HG03108 (cell line): ENCODE measurements around the gene LY6G5B.

Experiments
- ATAC-seq: cut with Tn5 transposase; IDR thresholded peaks from one replicate; pipeline ENCODE4 v1.9.1; 2021; ENCODE audit warnings: moderate library complexity; ENCODE audit not compliant: unreplicated experiment

LY6G5B gene, protein sequence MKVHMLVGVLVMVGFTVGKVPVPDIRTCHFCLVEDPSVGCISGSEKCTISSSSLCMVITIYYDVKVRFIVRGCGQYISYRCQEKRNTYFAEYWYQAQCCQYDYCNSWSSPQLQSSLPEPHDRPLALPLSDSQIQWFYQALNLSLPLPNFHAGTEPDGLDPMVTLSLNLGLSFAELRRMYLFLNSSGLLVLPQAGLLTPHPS

DNA sequence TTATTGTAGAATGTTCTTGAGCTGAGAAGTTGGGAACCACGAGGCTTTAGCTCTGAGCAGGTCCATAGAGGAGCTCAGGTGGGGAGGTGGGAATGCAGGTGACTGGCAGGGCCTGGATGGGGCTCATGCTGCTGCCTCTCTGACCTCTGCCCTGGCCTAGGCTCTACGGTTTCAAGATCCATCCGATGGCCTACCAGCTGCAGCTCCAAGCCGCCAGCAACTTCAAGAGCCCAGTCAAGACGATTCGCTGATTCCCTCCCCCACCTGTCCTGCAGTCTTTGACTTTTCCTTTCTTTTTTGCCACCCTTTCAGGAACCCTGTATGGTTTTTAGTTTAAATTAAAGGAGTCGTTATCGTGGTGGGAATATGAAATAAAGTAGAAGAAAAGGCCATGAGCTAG, at the start of gene LY6G5B:
LY6G5B (plus strand) TSS at position 301 of the 400 bp plus-strand sequence. CDS start 975 bp downstream, outside the sequence.
- ATAC-seq, result no peak

DNA sequence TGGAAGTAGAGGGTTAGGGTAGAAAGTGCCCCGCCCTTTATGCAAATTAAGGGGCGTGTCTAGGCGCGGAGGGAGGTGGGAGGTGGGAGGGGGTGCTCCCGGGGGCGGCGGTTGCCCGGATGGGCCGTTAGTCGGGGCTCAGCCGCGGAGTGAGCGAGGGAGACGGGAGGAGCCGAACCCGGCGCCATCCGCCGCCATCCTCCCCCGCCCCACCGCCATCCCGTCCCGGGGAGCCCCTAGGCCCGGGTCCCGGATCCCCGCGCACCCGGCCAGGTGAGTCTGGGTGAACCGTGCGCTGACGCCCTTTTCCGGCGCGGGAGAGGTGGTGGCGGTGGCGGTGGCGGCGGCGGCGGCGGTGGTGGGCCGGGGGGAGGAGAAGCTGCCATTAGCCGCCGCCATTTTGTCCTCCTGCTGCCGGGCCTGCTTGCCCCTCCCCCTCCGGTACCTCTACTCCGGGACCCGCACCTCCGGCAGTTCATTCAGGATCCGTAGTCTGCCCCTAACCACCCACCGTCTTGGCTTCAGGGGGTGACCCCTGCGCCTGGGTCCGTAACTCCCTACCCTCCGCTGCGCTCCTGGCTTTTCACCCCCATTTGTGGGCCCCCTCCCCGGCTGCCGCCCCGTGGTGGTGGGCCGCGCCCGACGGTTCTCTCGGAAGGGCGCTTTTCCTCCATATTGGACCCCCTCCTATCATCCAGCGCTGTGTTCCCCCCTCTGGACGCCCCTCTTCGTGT, 49.0 kb upstream of the LY6G5B start, which contains the start of gene PRRC2A:
PRRC2A (plus strand) TSS at position 130 of the 734 bp plus-strand sequence. CDS start 2,075 bp downstream, outside the sequence.
- ATAC-seq, result peak; percentile 48

DNA sequence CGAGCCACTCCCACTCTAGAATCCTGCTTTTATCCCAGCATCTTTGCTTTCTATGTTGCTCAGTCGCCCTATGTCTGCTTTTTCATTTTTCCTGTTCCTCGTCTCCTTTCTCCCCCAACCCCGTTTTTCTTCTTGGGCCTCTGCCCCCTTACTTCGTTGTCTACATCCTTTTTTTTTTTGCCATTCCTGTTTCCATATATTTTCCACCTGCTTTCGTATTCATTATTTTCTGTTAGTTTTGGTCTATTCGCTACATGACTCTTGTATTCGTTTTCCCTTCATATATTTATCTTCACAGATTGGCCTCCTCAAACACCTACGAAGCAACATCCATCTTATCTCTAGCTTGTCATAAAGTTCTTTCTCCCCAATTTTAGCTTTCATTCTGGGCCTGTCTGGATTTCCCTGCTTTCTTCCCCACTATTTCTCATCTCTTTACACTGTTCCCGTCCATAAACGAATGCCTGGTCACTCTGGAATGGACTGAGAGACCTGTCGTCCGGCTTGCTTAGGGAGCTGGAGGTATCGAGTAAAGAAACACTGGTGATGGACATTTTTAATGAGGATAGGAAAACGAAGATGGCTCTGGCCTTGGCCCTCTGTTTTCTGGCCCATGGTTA, 48.3 kb upstream of the LY6G5B start:
- ATAC-seq, result no peak

DNA sequence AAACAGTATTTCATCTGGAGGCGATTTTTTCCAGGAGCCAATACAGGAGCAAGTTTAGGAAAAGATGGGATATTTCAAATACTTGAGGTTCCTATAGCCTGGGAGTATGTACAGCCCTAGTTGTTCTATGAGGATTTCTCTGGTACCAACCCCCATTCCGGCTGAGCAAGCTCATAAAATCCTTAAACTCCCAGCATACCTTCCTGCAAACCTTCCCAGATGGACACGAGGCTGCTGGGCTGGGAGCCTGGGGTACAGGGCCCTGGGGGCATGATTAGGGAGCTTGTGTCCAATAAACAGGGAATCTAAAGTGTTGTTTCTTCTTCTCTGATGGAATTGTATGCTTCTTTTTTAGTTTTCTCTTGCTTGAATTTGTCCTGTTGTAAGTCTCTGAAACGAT, 47.8 kb upstream of the LY6G5B start:
- no peak for ATAC-seq

DNA sequence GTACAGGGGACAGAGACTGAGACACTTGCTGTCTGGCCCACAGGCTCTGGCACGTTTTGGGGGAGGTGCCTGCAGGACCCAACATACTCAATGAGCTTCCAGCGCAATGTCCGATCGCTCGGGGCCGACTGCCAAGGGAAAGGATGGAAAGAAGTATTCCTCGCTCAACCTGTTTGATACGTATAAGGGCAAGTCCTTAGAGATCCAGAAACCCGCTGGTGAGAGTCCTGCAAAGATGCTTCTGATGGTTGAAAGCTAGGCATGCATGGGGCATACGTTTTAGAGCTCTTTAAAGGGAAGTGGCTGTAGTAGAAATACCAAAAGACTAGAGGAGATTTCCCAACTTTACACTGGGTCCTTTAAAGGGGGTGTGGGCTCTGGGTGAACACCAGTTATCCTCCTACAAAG, 47.1 kb upstream of the LY6G5B start:
- no peak for ATAC-seq

DNA sequence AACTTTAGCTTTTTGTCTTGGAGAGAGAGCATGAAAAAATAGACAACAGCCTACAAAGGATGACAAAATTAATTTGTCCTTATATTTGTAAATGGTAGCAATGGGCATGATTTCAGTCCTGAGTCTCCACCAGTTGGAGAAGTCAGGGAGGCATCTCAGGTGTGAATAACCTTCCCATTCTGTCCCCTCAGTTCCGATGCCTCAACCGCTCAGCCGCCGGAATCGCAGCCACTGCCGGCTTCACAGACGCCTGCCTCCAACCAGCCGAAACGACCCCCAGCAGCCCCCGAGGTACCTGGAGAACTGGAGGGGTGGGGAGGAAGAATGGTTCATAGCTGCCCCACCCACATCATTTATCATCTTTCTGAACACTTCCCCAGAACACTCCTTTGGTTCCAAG, 45.7 kb upstream of the LY6G5B start:
- no peak for ATAC-seq

DNA sequence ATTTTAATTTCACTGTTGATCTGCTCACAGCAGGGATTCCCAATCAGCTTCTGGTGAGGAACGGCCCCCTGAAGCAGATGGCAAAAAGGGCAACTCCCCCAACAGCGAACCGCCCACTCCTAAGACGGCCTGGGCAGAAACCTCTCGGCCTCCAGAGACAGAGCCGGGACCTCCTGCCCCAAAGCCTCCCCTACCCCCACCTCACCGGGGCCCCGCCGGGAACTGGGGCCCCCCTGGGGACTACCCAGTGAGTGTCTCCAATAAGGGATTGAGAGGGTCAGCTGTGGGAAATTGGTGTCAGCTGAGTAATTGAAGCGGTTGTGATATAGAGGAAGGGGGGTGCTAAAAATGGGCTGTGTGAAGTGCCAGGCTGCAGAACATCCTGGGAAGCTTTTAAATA, 42.8 kb upstream of the LY6G5B start:
- ATAC-seq, result no peak

DNA sequence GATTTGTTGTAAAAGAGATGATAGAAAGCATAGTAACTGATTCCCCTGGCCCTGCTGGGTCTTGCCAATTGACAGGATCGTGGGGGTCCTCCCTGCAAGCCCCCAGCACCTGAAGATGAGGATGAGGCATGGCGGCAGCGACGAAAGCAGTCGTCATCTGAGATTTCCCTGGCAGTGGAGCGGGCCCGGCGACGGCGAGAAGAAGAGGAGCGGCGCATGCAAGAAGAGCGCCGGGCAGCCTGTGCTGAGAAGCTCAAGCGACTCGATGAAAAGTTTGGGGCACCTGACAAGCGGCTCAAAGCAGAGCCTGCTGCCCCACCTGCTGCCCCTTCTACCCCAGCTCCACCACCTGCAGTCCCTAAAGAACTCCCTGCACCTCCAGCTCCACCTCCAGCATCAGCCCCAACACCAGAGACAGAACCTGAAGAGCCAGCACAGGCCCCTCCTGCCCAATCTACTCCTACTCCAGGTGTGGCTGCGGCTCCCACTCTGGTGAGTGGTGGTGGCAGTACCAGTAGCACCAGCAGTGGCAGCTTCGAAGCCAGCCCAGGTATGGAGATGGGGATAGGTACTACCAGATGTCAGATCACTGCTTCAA, 42.0 kb upstream of the LY6G5B start:
- no peak for ATAC-seq

DNA sequence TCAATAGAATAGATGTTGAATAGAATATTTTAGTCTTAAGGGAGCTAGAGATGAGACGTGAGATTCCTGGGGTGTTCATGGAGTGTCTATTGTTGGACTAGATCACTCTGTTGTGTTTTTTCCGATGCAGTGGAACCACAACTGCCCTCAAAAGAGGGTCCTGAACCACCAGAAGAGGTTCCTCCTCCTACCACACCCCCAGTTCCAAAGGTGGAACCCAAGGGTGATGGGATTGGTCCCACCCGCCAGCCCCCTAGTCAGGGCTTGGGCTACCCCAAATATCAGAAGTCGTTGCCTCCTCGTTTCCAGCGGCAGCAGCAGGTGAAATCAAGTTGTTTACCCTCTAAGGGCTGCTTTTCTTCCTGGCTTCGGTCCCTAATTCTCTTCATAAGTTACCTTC, 40.8 kb upstream of the LY6G5B start:
- ATAC-seq, result no peak

DNA sequence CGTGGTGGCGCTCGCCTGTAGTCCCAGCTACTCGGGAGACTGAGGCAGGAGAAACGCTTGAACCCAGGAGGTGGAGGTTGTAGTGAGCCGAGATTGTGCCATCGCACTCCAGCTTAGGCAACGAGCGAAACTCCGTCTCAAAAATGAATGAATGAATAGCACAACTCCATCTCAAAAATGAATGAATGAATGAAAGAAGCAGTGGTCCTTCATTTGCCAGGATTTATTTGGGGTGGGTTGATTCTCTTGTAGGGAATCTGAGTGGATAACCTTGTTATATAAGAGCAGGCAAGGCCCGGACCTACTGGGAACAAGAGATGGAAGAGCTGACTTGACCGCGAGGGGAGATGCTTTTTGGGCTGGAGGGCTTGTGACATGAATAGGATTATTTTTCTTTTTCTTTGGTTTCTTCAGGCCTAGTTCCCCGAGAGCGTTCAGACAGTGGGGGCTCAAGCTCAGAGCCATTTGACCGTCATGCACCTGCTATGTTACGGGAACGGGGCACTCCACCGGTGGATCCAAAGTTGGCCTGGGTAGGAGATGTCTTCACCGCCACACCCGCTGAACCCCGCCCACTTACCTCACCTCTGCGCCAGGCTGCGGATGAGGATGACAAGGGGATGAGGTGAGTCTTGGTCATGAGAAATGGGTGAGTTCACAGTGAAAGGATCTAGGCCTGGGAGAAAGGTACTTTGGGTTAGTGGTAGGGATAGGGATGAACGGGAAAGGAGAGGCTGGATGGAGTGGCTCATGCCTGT, 39.4 kb upstream of the LY6G5B start:
- no peak for ATAC-seq

DNA sequence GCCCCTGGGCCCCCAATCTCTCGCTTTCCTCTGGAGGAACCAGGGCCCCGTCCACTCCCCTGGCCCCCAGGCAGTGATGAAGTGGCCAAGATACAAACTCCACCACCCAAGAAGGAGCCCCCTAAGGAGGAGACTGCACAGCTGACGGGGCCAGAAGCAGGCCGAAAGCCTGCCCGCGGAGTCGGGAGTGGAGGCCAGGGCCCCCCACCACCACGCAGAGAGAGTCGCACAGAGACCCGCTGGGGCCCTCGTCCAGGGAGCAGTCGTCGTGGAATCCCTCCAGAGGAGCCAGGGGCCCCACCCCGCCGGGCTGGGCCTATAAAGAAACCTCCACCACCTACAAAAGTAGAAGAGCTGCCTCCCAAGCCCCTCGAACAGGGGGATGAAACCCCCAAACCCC, 38.6 kb upstream of the LY6G5B start:
- no peak for ATAC-seq

DNA sequence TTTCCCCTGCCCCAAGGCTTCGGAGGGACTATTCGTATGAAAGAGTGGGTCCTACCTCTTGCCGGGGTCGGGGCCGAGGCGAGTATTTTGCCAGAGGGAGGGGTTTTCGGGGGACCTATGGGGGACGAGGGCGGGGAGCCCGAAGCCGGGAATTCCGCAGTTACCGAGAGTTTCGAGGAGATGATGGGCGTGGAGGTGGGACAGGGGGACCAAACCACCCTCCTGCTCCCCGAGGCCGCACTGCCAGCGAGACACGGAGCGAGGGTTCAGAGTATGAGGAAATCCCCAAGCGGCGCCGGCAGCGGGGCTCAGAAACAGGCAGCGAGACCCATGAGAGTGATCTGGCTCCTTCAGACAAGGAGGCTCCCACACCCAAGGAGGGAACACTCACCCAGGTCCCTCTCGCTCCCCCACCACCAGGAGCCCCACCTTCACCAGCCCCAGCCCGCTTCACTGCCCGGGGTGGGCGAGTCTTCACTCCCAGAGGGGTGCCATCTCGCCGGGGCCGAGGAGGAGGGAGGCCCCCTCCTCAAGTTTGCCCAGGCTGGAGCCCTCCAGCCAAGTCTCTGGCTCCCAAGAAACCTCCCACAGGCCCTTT, 38.0 kb upstream of the LY6G5B start:
- ATAC-seq, result no peak

DNA sequence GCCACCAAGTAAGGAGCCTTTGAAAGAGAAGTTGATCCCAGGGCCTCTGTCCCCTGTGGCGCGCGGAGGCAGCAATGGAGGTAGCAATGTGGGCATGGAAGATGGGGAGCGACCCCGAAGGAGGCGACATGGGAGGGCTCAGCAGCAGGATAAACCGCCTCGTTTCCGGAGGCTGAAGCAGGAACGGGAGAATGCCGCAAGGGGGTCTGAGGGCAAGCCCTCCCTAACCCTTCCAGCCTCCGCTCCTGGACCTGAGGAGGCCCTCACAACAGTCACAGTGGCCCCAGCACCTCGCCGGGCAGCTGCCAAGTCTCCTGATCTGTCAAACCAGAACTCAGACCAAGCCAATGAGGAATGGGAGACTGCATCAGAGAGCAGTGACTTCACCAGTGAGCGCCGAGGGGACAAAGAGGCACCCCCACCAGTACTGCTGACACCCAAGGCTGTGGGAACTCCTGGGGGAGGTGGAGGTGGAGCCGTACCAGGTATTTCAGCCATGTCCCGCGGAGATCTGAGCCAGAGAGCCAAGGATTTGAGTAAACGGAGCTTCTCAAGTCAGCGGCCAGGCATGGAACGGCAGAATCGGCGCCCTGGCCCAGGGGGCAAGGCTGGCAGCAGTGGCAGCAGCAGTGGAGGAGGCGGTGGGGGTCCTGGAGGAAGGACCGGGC, 37.4 kb upstream of the LY6G5B start:
- ATAC-seq, result no peak

DNA sequence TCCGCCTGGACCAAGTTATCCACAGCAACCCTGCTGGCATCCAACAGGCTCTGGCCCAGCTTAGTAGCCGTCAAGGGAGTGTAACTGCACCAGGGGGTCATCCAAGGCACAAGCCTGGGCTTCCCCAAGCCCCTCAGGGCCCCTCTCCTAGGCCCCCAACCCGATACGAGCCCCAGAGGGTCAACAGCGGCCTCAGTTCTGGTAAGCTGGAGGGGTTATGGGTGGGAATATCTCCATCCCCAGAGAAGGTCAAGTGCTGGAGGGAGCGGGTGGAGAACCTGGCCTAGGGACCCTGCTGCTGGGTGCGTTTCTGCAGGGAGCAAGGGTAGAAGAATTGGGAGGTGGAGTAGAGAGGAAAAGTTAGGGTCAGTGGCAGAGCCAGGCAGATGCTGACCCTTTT, 36.3 kb upstream of the LY6G5B start:
- ATAC-seq, result no peak

DNA sequence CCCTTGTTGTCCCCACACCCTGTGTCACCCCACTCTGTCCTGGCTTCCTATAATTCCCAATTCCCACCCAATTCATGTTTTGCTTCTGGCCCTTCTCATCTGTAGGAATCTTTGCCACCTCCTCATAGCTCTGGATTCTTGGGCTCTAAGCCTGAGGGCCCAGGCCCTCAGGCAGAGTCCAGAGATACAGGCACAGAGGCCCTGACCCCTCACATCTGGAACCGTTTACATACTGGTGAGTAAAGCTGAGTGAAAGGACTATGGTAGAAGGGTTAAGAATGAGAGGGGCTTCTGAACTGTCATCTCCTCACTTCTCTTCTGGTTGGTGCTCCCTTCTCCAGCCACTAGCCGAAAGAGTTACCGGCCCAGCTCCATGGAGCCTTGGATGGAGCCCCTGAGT, 35.6 kb upstream of the LY6G5B start:
- ATAC-seq, result no peak

DNA sequence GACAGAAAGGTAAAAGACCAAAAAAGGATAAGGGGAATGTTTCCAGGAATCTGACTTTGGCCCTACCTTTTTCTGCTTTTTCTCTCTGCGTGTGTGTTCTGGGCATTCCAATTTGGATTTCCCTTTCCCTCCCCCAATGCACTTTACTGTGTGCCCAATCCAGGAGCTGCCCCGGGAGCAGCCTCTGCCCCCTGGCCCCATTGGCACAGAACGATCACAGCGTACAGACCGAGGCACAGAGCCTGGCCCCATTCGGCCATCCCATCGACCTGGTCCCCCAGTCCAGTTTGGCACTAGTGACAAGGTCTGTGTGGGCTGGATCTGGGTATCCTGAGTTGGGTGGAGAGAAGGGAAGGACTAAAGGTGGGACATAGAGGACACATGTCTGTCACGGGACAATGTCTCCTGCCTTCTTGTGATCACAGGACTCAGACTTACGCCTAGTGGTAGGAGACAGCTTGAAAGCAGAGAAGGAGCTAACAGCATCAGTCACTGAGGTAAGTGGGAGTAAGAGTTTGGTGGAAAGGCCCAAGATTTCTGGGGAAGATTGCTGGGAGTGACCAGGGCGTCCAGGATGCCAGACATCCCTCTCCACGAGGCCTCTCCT, 34.7 kb upstream of the LY6G5B start:
- no peak for ATAC-seq

DNA sequence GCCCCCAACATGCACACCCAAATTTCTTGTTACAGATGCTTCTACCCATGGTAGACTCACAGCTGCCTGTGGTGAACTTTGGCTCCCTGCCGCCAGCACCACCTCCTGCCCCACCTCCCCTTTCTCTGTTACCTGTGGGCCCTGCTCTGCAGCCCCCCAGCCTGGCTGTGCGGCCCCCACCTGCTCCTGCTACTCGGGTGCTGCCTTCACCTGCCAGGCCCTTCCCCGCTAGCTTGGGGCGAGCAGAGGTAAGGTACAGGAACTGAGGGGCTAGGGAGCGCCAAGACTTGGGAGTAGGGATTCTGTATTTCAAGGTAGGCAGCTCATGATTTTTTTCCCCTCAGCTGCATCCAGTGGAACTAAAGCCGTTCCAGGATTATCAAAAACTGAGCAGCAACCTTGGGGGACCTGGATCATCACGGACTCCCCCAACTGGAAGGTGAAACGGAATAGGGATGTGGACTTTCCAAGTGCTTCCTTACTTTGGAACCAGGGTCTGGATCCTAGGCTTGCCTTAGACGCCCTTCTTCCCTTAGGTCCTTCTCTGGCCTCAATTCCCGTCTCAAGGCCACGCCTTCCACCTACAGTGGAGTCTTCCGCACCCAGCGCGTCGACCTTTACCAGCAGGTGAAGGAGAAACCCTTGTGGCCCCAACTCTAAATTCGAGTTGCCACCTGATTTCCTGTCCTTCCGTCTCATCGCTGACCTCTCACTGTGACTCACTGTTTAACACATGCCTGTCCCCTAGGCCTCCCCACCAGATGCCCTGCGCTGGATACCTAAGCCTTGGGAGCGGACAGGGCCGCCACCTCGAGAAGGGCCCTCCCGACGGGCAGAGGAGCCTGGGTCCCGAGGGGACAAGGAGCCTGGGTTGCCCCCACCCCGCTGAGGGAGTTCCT, 32.8 kb upstream of the LY6G5B start:
- no peak for ATAC-seq

DNA sequence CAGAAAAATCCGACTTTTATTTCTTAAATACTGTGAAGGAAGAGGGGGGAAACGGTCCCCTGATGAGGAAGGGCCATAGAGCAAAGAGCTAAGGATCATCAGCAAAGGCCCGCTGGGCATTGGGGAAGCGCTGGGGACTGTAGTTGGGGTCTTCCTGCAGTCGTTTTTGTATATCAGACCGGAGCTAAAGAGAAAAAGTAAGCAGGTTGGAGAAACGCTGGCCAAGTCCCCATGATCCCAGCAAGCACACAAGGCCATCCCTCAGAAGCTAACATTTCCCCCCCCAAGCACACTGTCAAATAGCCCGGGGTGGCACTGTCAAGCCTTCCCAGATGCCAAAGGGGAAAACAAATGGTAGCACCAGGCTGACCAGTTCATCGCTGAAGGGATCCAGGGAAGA, 30.7 kb upstream of the LY6G5B start:
- ATAC-seq, result no peak

DNA sequence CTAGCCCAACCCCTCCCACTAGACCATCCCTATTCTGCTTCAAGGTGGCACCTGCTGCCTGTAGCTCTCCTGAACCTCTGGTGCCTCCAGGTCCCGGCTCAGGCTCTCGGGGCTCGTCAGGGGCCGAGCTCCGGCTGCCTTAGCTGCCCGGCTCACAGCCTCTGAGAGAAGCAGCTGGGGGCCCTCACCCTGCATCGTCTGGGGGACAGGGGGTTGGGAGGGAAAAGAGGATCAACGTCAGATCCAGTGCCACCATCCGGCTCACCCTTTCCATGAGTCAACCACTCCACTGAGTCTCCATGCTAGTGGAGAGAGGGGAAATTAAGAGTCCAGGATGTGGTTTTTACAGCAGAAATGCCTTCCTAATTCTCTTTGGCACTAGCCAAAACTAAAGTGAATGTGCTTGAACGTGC, 30.3 kb upstream of the LY6G5B start:
- no peak for ATAC-seq
